Adrenal gland (tissue), 12 donors: Measurements from ENCODE around the gene VWF. TPM values are rescaled to one million over a fixed set of nuclear protein-coding genes. Genes with fewer than 3 reads are reported as not detected.
A peak's percentile ranks its signal among the peaks of the same experiment; 100 is the strongest.

Experiments used
- DNase-seq, 7 donors: peaks; one replicate each; pipeline ENCODE4 v3.0.0-alpha.2; 2019 to 2020
- H3K27ac ChIP-seq, 5 donors: fragments of 200-600 bp; sonication (generic) in 4 of 5; 1 replicate in 3 of 5; 2 replicates in 2 of 5; pipeline versions ENCODE4 v1.5.1 to v1.8.0; 2016 to 2020; ENCODE audit warnings: mild to moderate bottlenecking in 1 of 5
- H3K27me3 ChIP-seq: fragments of 200-600 bp; 2 replicates; pipeline ENCODE4 v1.8.0; 2021
- H3K36me3 ChIP-seq, 2 donors: fragments of 200-600 bp; replicated peaks in 1 of 2; 1 replicate in 1 of 2; 2 replicates in 1 of 2; pipeline versions ENCODE4 v1.5.1 to v1.8.0; 2018 to 2022
- H3K4me1 ChIP-seq, 2 donors: fragments of 200-600 bp; replicated peaks in 1 of 2; 1 replicate in 1 of 2; 2 replicates in 1 of 2; pipeline versions ENCODE4 v1.5.1 to v1.8.0; 2018 to 2021
- H3K4me3 ChIP-seq, 4 donors: fragments of 200-600 bp; sonication (generic) in 3 of 4; one replicate each; pipeline ENCODE4 v1.5.1; 2016 to 2018
- H3K9me3 ChIP-seq, 3 donors: fragments of 200-600 bp; sonication (generic) in 1 of 3; replicated peaks in 1 of 3; 1 replicate in 2 of 3; 2 replicates in 1 of 3; pipeline versions ENCODE4 v1.5.1 to v1.8.0; 2016 to 2021
- CTCF ChIP-seq, 6 experiments: fragments of 450-650 bp in 4 of 6; fragments of 200-600 bp in 2 of 6; sonication (generic) in 1 of 6; IDR thresholded peaks; 1 replicate in 5 of 6; 2 replicates in 1 of 6; pipeline versions ENCODE4 v1.5.1 to v1.8.0; 2016 to 2021; ENCODE audit warnings: antibody characterized with exemption in 6 of 6, mild to moderate bottlenecking in 2 of 6, moderate library complexity in 1 of 6
- POLR2A ChIP-seq, 2 donors: fragments of 450-650 bp; IDR thresholded peaks; one replicate each; pipeline ENCODE4 v1.6.1; 2017; ENCODE audit warnings: antibody characterized with exemption in 2 of 2, mild to moderate bottlenecking in 2 of 2, moderate library complexity in 1 of 2
- WGBS, 4 donors: extraction: QIAGEN DNeasy Blood & Tissue Kit in 2 of 4; methylation state at CpG; one replicate each; pipeline versions ENCODE4 v1.1.5 to v1.1.7; 2013 to 2017; 5-methylcytosine and 5-hydroxymethylcytosine counted together
- intact Hi-C, 2 donors: fragments of 100-400 bp; cut with DNase I; formaldehyde crosslinking; loops; one replicate each; pipeline versions ENCODE4 v1.14.1 to v1.15.0; 2022 to 2023
- polyA plus RNA-seq, 3 donors: library from polyadenylated mRNA; stranded (reverse); fragments of 200-250 nt in 2 of 3; fragments of 350-450 nt in 1 of 3; fragmentation: Illumina TruSeq in 1 of 3; extraction: RNeasy Lipid Tissue Mini Kit (QIAGEN cat#74804) in 1 of 3; gene quantifications; one replicate each; pipeline ENCODE4 v1.2.3, GENCODE V29; 2013 to 2014
- total RNA-seq, 9 donors: library from RNA; depleted of rRNA in 4 of 9; stranded (reverse); fragments of >200 nt in 4 of 9; fragments of 120-200 nt in 1 of 9; fragmentation: NEBNext Ultra II Directional in 1 of 9; extraction: Animal tissue kit (Norgen Biotek cat#: 25700) in 1 of 9; gene quantifications; one replicate each; pipeline versions ENCODE4 v1.1.0 to v1.2.4, GENCODE V29; 2013 to 2023
- donor health status: healthy with polysubstance abuse.
- donor health status: Bipolar disorder and iron deficiency.
- donor health status: DM: yes; HTN: yes; CAD: no.
- donor health status: DM: no; HTN: no; CAD: no.
- donor health status: DM: no; HTN: no; CAD: no.
- donor health status: DM: yes; HTN: yes; CAD: no.

VWF gene
- total and polyA plus RNA-seq, 12 donors = 2.0 to 60.1 (median 36.2) TPM

GRCh38 chr12:6082613-6083012, 41.9 kb downstream of the VWF start:
- no peak for TF ChIP-seq CTCF (IDR thresholded peaks at IDR 0.05)
- TF ChIP-seq POLR2A (IDR thresholded peaks at IDR 0.05) = no peak
- no peaks in the 10 kb centered on the region for H3K27me3 ChIP-seq
- WGBS, 4 donors = 87 to 90% (median 88%) methylated on average over 3 of the region's 3 CpGs
- H3K36me3 ChIP-seq = no peaks in the 10 kb centered on the region
- no peak for DNase-seq
- no peak overlapping the region for H3K27ac ChIP-seq
- intact Hi-C loops = no loop called here
- no peak overlapping the region for H3K4me3 ChIP-seq
- no peaks in the 10 kb centered on the region for H3K9me3 ChIP-seq
- no peaks in the 10 kb centered on the region for H3K4me1 ChIP-seq

GRCh38 chr12:6080149-6081045, 44.1 kb downstream of the VWF start:
- WGBS, 4 donors = 90 to 94% (median 92%) methylated on average over 16 to 18 of the region's 18 CpGs
- Histone ChIP-seq H3K27me3 (no peaks in the 10 kb centered on the region), H3K27ac (no peak overlapping the region), H3K36me3 (no peaks in the 10 kb centered on the region), H3K4me1 (peaks cover 0 to 1% of the 10 kb centered on the region in 2 donors), H3K4me3 (no peak overlapping the region), H3K9me3 (no peaks in the 10 kb centered on the region)
- intact Hi-C loops = no loop called here
- DNase-seq = peak in 1 of 7 donors; percentile 8
- TF ChIP-seq POLR2A (IDR thresholded peaks at IDR 0.05) (no peak), CTCF (IDR thresholded peaks at IDR 0.05) (no peak)

- TF ChIP-seq CTCF (IDR thresholded peaks at IDR 0.05) = no peak
- TF ChIP-seq POLR2A (IDR thresholded peaks at IDR 0.05) = no peak
- H3K27me3 ChIP-seq = no peaks in the 10 kb centered on the region
- H3K4me1 ChIP-seq = peaks cover 0 to 6% of the 10 kb centered on the region in 2 donors
- H3K9me3 ChIP-seq = no peaks in the 10 kb centered on the region
- H3K36me3 ChIP-seq = no peaks in the 10 kb centered on the region
- intact Hi-C loops = no loop called here
- DNase-seq = no peak
- H3K4me3 ChIP-seq = no peak overlapping the region
- WGBS, 4 donors = 77 to 90% (median 83%) methylated on average over 3 of the region's 3 CpGs
- no peak overlapping the region for H3K27ac ChIP-seq
Measured at GRCh38 chr12:6078398-6079096, 45.9 kb downstream of the VWF start.

- Histone ChIP-seq H3K36me3 (no peaks in the 10 kb centered on the region), H3K27me3 (no peaks in the 10 kb centered on the region), H3K4me1 (peaks cover 0 to 6% of the 10 kb centered on the region in 2 donors), H3K4me3 (no peak overlapping the region), H3K27ac (no peak overlapping the region), H3K9me3 (no peaks in the 10 kb centered on the region)
- DNase-seq = no peak
- 92 to 98% (median 96%) methylated on average over 6 of the region's 6 CpGs for WGBS, 4 donors
- intact Hi-C loops = no loop called here
- TF ChIP-seq POLR2A (IDR thresholded peaks at IDR 0.05) (no peak), CTCF (IDR thresholded peaks at IDR 0.05) (no peak)
Measured at GRCh38 chr12:6077692-6078083, 46.8 kb downstream of the VWF start.
